Endothelial cell (in vitro differentiated cells): Measurements from ENCODE around the gene RTP3. TPM values are rescaled to one million over a fixed set of nuclear protein-coding genes. Genes with fewer than 3 reads are reported as not detected.

Experiments
- DNase-seq: peaks from one replicate; pipeline ENCODE4 v3.0.0; 2021; ENCODE audit warnings: low spot score
- H3K27ac Mint-ChIP-seq: one replicate; pipeline ENCODE4 v1.8.0; 2021; ENCODE audit warnings: mixed read lengths, inconsistent platforms; ENCODE audit not compliant: unreplicated experiment
- H3K27me3 Mint-ChIP-seq: one replicate; pipeline ENCODE4 v1.8.0; 2021; ENCODE audit warnings: mild to moderate bottlenecking, moderate library complexity, mixed read lengths, inconsistent platforms; ENCODE audit not compliant: unreplicated experiment
- H3K36me3 Mint-ChIP-seq: one replicate; pipeline ENCODE4 v1.8.0; 2021; ENCODE audit warnings: mild to moderate bottlenecking, low read depth, mixed read lengths, inconsistent platforms; ENCODE audit not compliant: unreplicated experiment
- H3K4me1 Mint-ChIP-seq: one replicate; pipeline ENCODE4 v1.8.0; 2021; ENCODE audit warnings: mild to moderate bottlenecking, mixed read lengths, inconsistent platforms; ENCODE audit not compliant: unreplicated experiment
- H3K4me3 Mint-ChIP-seq: one replicate; pipeline ENCODE4 v1.8.0; 2021; ENCODE audit warnings: mild to moderate bottlenecking, mixed read lengths, inconsistent platforms; ENCODE audit not compliant: unreplicated experiment
- H3K9me3 Mint-ChIP-seq: one replicate; pipeline ENCODE4 v1.8.0; 2021; ENCODE audit warnings: mixed read lengths, inconsistent platforms; ENCODE audit not compliant: unreplicated experiment
- total RNA-seq: library from RNA; stranded (reverse); fragmentation: NEBNext Ultra II Directional; extraction: Animal tissue kit (Norgen Biotek cat#: 25700); gene quantifications from one replicate; pipeline ENCODE4 v1.2.1, GENCODE V29; 2021; ENCODE audit not compliant: unreplicated experiment
- TF ChIP-seq, protein P1 (sequence below): fragments of 200-600 bp; sonication (generic); IDR thresholded peaks from one replicate; pipeline ENCODE4 v1.5.0; 2021; ENCODE audit warnings: antibody characterized with exemption; ENCODE audit not compliant: unreplicated experiment

RTP3 gene
- total RNA-seq, 1 donor from 2014 or later, result not detected

- no peaks in the 10 kb centered on the region for H3K9me3 Mint-ChIP-seq
- H3K36me3 Mint-ChIP-seq, result no peaks in the 10 kb centered on the region
- peaks cover 18% of the 10 kb centered on the region for H3K4me1 Mint-ChIP-seq
- no peak for DNase-seq
- H3K27me3 Mint-ChIP-seq, result peaks cover 3% of the 10 kb centered on the region
- TF ChIP-seq, protein P1, sequence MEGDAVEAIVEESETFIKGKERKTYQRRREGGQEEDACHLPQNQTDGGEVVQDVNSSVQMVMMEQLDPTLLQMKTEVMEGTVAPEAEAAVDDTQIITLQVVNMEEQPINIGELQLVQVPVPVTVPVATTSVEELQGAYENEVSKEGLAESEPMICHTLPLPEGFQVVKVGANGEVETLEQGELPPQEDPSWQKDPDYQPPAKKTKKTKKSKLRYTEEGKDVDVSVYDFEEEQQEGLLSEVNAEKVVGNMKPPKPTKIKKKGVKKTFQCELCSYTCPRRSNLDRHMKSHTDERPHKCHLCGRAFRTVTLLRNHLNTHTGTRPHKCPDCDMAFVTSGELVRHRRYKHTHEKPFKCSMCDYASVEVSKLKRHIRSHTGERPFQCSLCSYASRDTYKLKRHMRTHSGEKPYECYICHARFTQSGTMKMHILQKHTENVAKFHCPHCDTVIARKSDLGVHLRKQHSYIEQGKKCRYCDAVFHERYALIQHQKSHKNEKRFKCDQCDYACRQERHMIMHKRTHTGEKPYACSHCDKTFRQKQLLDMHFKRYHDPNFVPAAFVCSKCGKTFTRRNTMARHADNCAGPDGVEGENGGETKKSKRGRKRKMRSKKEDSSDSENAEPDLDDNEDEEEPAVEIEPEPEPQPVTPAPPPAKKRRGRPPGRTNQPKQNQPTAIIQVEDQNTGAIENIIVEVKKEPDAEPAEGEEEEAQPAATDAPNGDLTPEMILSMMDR, result no peak
- no peak overlapping the region for H3K4me3 Mint-ChIP-seq
- no peak overlapping the region for H3K27ac Mint-ChIP-seq
Measured at GRCh38 chr3:46481636-46482035, 16.1 kb upstream of the RTP3 start.

- H3K4me3 Mint-ChIP-seq, result no peak overlapping the region
- no peaks in the 10 kb centered on the region for H3K36me3 Mint-ChIP-seq
- peaks cover 3% of the 10 kb centered on the region for H3K27me3 Mint-ChIP-seq
- H3K27ac Mint-ChIP-seq, result no peak overlapping the region
- TF ChIP-seq, protein P1, result no peak
- no peak for DNase-seq
- peaks cover 18% of the 10 kb centered on the region for H3K4me1 Mint-ChIP-seq
- H3K9me3 Mint-ChIP-seq, result no peaks in the 10 kb centered on the region
Measured at GRCh38 chr3:46482632-46483350, 15.0 kb upstream of the RTP3 start.

DNA sequence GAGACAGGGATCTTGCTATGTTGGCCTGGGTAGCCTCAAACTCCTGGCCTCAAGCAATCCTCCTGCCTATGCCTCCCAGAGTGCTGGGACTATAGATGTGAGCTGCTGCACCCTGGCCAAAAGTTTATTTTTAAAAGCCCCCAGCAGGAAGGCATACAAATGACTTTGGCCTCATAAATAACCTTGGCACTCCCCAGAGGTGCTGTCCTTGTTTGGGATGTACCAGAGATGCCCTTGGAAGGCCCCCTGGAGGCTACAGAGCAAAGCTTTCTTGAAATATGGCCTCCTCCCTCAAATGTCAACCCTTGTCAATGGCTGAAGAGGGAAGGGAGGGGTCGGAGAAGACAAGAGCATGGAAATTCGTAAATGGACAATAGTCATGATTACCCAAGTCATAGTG lies 14.0 kb upstream of the RTP3 start:
- no peak overlapping the region for H3K4me3 Mint-ChIP-seq
- DNase-seq, result no peak
- H3K27ac Mint-ChIP-seq, result no peak overlapping the region
- H3K4me1 Mint-ChIP-seq, result peaks cover 18% of the 10 kb centered on the region
- peaks cover 3% of the 10 kb centered on the region for H3K27me3 Mint-ChIP-seq
- no peaks in the 10 kb centered on the region for H3K36me3 Mint-ChIP-seq
- TF ChIP-seq, protein P1, result no peak
- H3K9me3 Mint-ChIP-seq, result no peaks in the 10 kb centered on the region

GRCh38 chr3:46484388-46484787 lies 13.4 kb upstream of the RTP3 start:
- Mint-ChIP-seq H3K27me3 (peaks cover 3% of the 10 kb centered on the region), H3K36me3 (no peaks in the 10 kb centered on the region), H3K9me3 (no peaks in the 10 kb centered on the region), H3K27ac (no peak overlapping the region), H3K4me1 (peaks cover 18% of the 10 kb centered on the region), H3K4me3 (no peak overlapping the region)
- TF ChIP-seq, protein P1, result no peak
- DNase-seq, result no peak

GRCh38 chr3:46484911-46485778 lies 12.6 kb upstream of the RTP3 start:
- no peaks in the 10 kb centered on the region for H3K9me3 Mint-ChIP-seq
- DNase-seq, result no peak
- H3K36me3 Mint-ChIP-seq, result no peaks in the 10 kb centered on the region
- no peak overlapping the region for H3K27ac Mint-ChIP-seq
- H3K4me1 Mint-ChIP-seq, result peaks cover 14% of the 10 kb centered on the region
- H3K27me3 Mint-ChIP-seq, result peaks cover 3% of the 10 kb centered on the region
- no peak overlapping the region for H3K4me3 Mint-ChIP-seq
- TF ChIP-seq, protein P1, result no peak
